Endothelial cell of umbilical vein (primary cell): ENCODE measurements around the gene FRY. TPM values are rescaled to one million over a fixed set of nuclear protein-coding genes. Genes with fewer than 3 reads are reported as not detected.

ENCODE experiments used
- BruUV-seq: library from RNA; stranded (reverse); fragments of 400-500 nt; replicated peaks from 2 replicates; lab custom pipeline; 2021; lab: Mats Ljungman, UMichigan
- CTCF ChIA-PET: fragments of 300-600, 350-600 bp; sonication (Branson Sonifier 250); formaldehyde crosslinking; loops from one replicate; lab custom pipeline; 2021; ENCODE audit warnings: antibody characterized with exemption, inconsistent platforms; lab: Charles Lee
- POLR2A ChIA-PET: fragments of 300-600, 350-600 bp; sonication (Branson Sonifier 250); formaldehyde crosslinking; loops from one replicate; lab custom pipeline; 2021; ENCODE audit warnings: antibody characterized with exemption, inconsistent platforms; lab: Charles Lee
- DNase-seq: peaks from one replicate; pipeline ENCODE4 v3.0.0-alpha.2; 2011; ENCODE audit warnings: low read depth, low spot score
- FAIRE-seq: peaks from 2 replicates; lab custom pipeline; 2011; peaks lifted over from hg19 to GRCh38; lab: Jason Lieb, UNC
- H2AFZ ChIP-seq: 2 replicates; pipeline ENCODE4 v1.6.0; 2012; ENCODE audit warnings: low read depth, low read length, control low read depth, inconsistent platforms
- H3K27ac ChIP-seq: 2 replicates; pipeline ENCODE4 v1.5.1; 2011; ENCODE audit warnings: low read depth, mild to moderate bottlenecking, control low read depth, low read length, moderate library complexity; ENCODE audit not compliant: insufficient read depth
- H3K27me3 ChIP-seq, 2 experiments: 2 replicates each; pipeline versions ENCODE4 v1.6.0 to v1.6.1; 2011; ENCODE audit warnings: low read length in 2 of 2, mixed read lengths in 1 of 2; ENCODE audit not compliant: control insufficient read depth in 2 of 2, insufficient read depth in 2 of 2
- H3K36me3 ChIP-seq, 2 experiments: 2 replicates in 1 of 2; 3 replicates in 1 of 2; pipeline ENCODE4 v1.5.1; 2011; ENCODE audit warnings: low read length in 2 of 2, mild to moderate bottlenecking in 1 of 2, moderate library complexity in 1 of 2; ENCODE audit not compliant: control insufficient read depth in 2 of 2, insufficient read depth in 2 of 2; ENCODE audit errors: extremely low read depth in 1 of 2
- H3K4me1 ChIP-seq: 3 replicates; pipeline ENCODE4 v1.5.1; 2011; ENCODE audit warnings: mild to moderate bottlenecking, low read length; ENCODE audit not compliant: control insufficient read depth, insufficient read depth; ENCODE audit errors: extremely low read depth
- H3K4me2 ChIP-seq: 2 replicates; pipeline ENCODE4 v1.6.1; 2011; ENCODE audit warnings: low read length, control low read depth, mixed read lengths; ENCODE audit not compliant: insufficient read depth
- H3K4me3 ChIP-seq, 3 experiments: fragments of 200-600 bp in 1 of 3; sonication (generic), shearing (Covaris generic) in 1 of 3; replicated peaks in 1 of 3; 2 replicates each; pipeline ENCODE4 v1.5.1; 2011 to 2016; ENCODE audit warnings: control low read depth in 3 of 3, low read length in 3 of 3, mild to moderate bottlenecking in 2 of 3, inconsistent platforms in 1 of 3, low read depth in 1 of 3, moderate library complexity in 1 of 3; ENCODE audit not compliant: insufficient read depth in 1 of 3
- H3K79me2 ChIP-seq: 2 replicates; pipeline ENCODE4 v1.6.0; 2012; ENCODE audit warnings: low read length, inconsistent platforms; ENCODE audit not compliant: control insufficient read depth, insufficient read depth
- H3K9ac ChIP-seq: replicated peaks from 2 replicates; pipeline ENCODE3; 2011; ENCODE audit warnings: low read length, control low read depth; ENCODE audit not compliant: insufficient read depth; ENCODE audit errors: extremely low read depth
- H3K9me1 ChIP-seq: replicated peaks from 3 replicates; pipeline ENCODE4 v1.6.0; 2011; ENCODE audit warnings: mild to moderate bottlenecking, low read length; ENCODE audit not compliant: control insufficient read depth, insufficient read depth; ENCODE audit errors: extremely low read depth
- H3K9me3 ChIP-seq: replicated peaks from 2 replicates; pipeline ENCODE4 v1.5.1; 2012; ENCODE audit warnings: low read length, inconsistent platforms; ENCODE audit not compliant: control insufficient read depth, insufficient read depth
- H4K20me1 ChIP-seq: replicated peaks from 2 replicates; pipeline ENCODE3; 2011; ENCODE audit warnings: mild to moderate bottlenecking, low read length; ENCODE audit not compliant: control insufficient read depth, insufficient read depth; ENCODE audit errors: extremely low read depth
- EZH2 ChIP-seq: IDR thresholded peaks from 2 replicates; pipeline ENCODE4 v1.6.1; 2012; ENCODE audit warnings: borderline replicate concordance, low read depth, mild to moderate bottlenecking, moderate library complexity, low read length, inconsistent platforms; ENCODE audit not compliant: severe bottlenecking
- FOS ChIP-seq: IDR thresholded peaks from 2 replicates; pipeline ENCODE4 v1.6.1; 2011; ENCODE audit warnings: mild to moderate bottlenecking, low read length, moderate library complexity, borderline replicate concordance; ENCODE audit not compliant: insufficient read depth
- GATA2 ChIP-seq: IDR thresholded peaks from 2 replicates; pipeline ENCODE4 v1.7.0; 2011; ENCODE audit warnings: low read depth, mild to moderate bottlenecking, moderate library complexity, mixed read lengths, low read length; ENCODE audit not compliant: insufficient read length, insufficient read depth
- JUN ChIP-seq: IDR thresholded peaks from 2 replicates; pipeline ENCODE4 v1.6.1; 2011; ENCODE audit warnings: borderline replicate concordance, low read depth; ENCODE audit not compliant: insufficient read length, insufficient read depth
- MYC ChIP-seq: IDR thresholded peaks from one replicate; pipeline ENCODE4 v1.6.1; 2011; ENCODE audit warnings: mild to moderate bottlenecking, low read depth, low read length
- POLR2A ChIP-seq: IDR thresholded peaks from 2 replicates; pipeline ENCODE4 v1.6.1; 2012; ENCODE audit warnings: low read depth, mild to moderate bottlenecking, control low read depth, low read length
- POLR2AphosphoS5 ChIP-seq: IDR thresholded peaks from 2 replicates; pipeline ENCODE4 v1.6.1; 2012; ENCODE audit warnings: low read depth, mild to moderate bottlenecking, control low read depth, low read length, moderate library complexity; ENCODE audit not compliant: insufficient read depth
- dilution Hi-C: fragments of 300-500 bp; cut with MboI; formaldehyde crosslinking; loops from one replicate; pipeline ENCODE4 v1.15.0; 2019; ENCODE audit warnings: low sequenced_read_pairs; ENCODE audit not compliant: extremely low pct_ligation_motif_present
- intact Hi-C: fragments of 100-400 bp; cut with micrococcal nuclease; formaldehyde crosslinking; loops from one replicate; pipeline ENCODE4 v1.10.0; 2022
- polyA plus RNA-seq, 4 experiments: library from polyadenylated mRNA; depleted of rRNA in 3 of 4; stranded (reverse) in 3 of 4; unstranded in 1 of 4; fragments of >200 nt; gene quantifications; 2 replicates each; pipeline versions ENCODE4 v1.2.1 to v1.2.3, GENCODE V29; 2011 to 2012; ENCODE audit warnings: missing spikeins in 1 of 4
- total RNA-seq: library from RNA; stranded (reverse); gene quantifications from 2 replicates; pipeline ENCODE4 v1.2.3, GENCODE V29; 2021
- TF ChIP-seq, protein P1 (sequence below), 2 donors: IDR thresholded peaks; 1 replicate in 1 of 2; 2 replicates in 1 of 2; pipeline ENCODE4 v1.5.1; 2011; ENCODE audit warnings: low read length in 2 of 2, mild to moderate bottlenecking in 2 of 2, moderate library complexity in 2 of 2, control low read depth in 1 of 2, inconsistent platforms in 1 of 2, low read depth in 1 of 2; ENCODE audit not compliant: insufficient read depth in 1 of 2; ENCODE audit errors: extremely low read depth in 1 of 2
- TF ChIP-seq, protein P2 (sequence below): IDR thresholded peaks from 2 replicates; pipeline ENCODE4 v1.6.1; 2011; ENCODE audit not compliant: insufficient read depth, insufficient read length

The FRY gene
- total and polyA plus RNA-seq, 2 donors (not counting 3 experiments of a cell fraction or from before 2014, with no cell fraction given), result 57.3 to 75.8 TPM

DNA sequence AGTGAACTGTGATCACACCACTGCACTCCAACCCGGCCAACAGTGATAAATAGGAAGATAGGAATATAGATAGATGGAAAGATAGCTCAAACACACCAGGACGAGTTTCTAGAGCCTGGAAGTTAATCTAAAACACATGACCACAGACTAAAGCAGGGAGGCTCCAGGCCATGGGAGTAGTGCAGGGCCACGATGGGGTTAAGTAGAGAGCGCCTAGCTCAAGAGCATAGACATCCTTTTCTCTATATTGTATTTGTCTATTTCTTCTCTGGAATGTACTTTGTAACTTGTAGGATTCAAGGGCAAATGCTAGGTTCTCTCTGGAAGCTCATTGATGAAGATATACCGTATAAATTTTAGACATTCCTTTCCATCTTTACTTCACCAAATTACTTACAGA, 214.0 kb downstream of the FRY start:
- TF ChIP-seq, protein P1, sequence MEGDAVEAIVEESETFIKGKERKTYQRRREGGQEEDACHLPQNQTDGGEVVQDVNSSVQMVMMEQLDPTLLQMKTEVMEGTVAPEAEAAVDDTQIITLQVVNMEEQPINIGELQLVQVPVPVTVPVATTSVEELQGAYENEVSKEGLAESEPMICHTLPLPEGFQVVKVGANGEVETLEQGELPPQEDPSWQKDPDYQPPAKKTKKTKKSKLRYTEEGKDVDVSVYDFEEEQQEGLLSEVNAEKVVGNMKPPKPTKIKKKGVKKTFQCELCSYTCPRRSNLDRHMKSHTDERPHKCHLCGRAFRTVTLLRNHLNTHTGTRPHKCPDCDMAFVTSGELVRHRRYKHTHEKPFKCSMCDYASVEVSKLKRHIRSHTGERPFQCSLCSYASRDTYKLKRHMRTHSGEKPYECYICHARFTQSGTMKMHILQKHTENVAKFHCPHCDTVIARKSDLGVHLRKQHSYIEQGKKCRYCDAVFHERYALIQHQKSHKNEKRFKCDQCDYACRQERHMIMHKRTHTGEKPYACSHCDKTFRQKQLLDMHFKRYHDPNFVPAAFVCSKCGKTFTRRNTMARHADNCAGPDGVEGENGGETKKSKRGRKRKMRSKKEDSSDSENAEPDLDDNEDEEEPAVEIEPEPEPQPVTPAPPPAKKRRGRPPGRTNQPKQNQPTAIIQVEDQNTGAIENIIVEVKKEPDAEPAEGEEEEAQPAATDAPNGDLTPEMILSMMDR (IDR thresholded peaks at IDR 0.05; ENCODE audit: extremely low read depth in 1 of 2, insufficient read depth in 1 of 2, low read depth in 1 of 2, low read length in 2 of 2), result no peak
- TF ChIP-seq POLR2AphosphoS5, result no peak
- TF ChIP-seq EZH2, result no peak
- no peak for TF ChIP-seq JUN
- no peak for TF ChIP-seq FOS
- TF ChIP-seq POLR2A, result no peak
- TF ChIP-seq GATA2, result no peak
- TF ChIP-seq MYC, result no peak
- TF ChIP-seq, protein P2, sequence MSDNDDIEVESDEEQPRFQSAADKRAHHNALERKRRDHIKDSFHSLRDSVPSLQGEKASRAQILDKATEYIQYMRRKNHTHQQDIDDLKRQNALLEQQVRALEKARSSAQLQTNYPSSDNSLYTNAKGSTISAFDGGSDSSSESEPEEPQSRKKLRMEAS, result no peak
- BruUV-seq, result no TSS peak
- no peak for FAIRE-seq
- Histone ChIP-seq H3K27me3 (no peaks in the 10 kb centered on the region), H3K9me1 (no peaks in the 10 kb centered on the region), H2AFZ (no peak overlapping the region), H3K9me3 (no peaks in the 10 kb centered on the region), H3K79me2 (no peaks in the 10 kb centered on the region), H3K27ac (no peak overlapping the region), H4K20me1 (no peaks in the 10 kb centered on the region), H3K9ac (no peak overlapping the region), H3K36me3 (no peaks in the 10 kb centered on the region), H3K4me3 (no peak overlapping the region), H3K4me2 (no peak overlapping the region), H3K4me1 (peaks cover 3% of the 10 kb centered on the region)
- dilution Hi-C loops, result no loop called here
- DNase-seq, result no peak
- intact Hi-C loops, result loop anchor here (10.0 kb wide), 1 partner anchor 179 kb away; the partner anchor contains the start of gene N4BP2L1
- POLR2A ChIA-PET, result interaction anchor here (0.8 kb wide), 1 partner anchor 63 kb away, joined by 3 read pairs; no protein-coding TSS in a partner anchor
- CTCF ChIA-PET, result interaction anchor here (0.6 to 3.3 kb wide), 29 partner anchors 9 to 394 kb away, joined by 3 to 47 read pairs (median 6); partner anchors contain the start of genes BRCA2, FRY and ZAR1L
